ENCODE measurements around the gene WBP2. TPM values are rescaled to one million over a fixed set of nuclear protein-coding genes. Genes with fewer than 3 reads are reported as not detected.
A peak's percentile ranks its signal among the peaks of the same experiment; 100 is the strongest.

WBP2 gene
- total and polyA plus RNA-seq, 9 of the 15 experiments (the other 6 are each of a cell fraction or from before 2014, with no cell fraction given): 2.2 to 74.3 (median 20.0) TPM

DNA sequence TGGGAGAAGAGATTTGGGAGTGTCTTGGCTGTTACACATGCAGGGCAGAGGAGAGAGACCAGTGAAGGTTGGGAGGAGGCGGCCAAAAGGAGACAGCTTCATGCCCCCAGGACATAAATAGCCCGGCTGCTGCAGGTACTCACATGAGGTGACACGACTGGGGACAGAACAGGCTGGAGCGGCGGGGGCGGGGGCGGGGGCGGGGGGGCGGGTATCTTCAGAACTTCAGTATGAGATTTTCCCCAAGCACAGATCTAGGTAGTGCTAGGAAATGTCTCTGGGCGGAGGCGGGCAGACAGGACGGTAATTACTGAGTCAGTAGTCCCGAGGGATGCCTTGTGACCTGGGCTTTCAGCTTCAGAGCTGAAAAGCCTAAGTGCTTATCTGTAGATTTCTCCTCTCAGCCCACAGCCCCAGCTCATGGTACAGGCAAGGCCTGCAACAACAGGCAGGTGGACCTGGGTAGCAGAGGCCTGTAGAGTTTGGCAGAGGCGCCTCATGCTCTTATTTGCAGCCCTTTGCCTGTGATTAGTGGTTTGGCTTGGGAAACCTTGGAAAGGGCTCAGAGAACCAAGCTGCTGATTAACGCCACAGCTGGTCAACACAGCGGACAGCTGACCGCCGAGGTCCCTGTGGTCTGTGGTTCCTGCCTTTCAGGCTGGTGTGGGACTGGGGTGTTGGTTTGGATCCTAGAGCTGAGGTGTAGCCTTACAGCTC, 46.1 kb downstream of the WBP2 start (continued):
- TF ChIP-seq, protein P1, sequence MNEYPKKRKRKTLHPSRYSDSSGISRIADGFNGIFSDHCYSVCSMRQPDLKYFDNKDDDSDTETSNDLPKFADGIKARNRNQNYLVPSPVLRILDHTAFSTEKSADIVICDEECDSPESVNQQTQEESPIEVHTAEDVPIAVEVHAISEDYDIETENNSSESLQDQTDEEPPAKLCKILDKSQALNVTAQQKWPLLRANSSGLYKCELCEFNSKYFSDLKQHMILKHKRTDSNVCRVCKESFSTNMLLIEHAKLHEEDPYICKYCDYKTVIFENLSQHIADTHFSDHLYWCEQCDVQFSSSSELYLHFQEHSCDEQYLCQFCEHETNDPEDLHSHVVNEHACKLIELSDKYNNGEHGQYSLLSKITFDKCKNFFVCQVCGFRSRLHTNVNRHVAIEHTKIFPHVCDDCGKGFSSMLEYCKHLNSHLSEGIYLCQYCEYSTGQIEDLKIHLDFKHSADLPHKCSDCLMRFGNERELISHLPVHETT (CRISPR knock-in tag; conservative IDR thresholded peaks at IDR 0.05 in 1 of 2, IDR thresholded peaks at IDR 0.05 in 1 of 2): no peak
- TF ChIP-seq ZNF282 (CRISPR knock-in tag; IDR thresholded peaks at IDR 0.05): no peak
- TF ChIP-seq ZNF133 (CRISPR knock-in tag; IDR thresholded peaks at IDR 0.05): no peak
- TF ChIP-seq CXXC5 (CRISPR knock-in tag; IDR thresholded peaks at IDR 0.05): no peak
- no peak for TF ChIP-seq NUFIP1 (IDR thresholded peaks at IDR 0.05; ENCODE audit: partially characterized antibody)
- TF ChIP-seq SIX5 (IDR thresholded peaks at IDR 0.05; ENCODE audit: borderline replicate concordance in 1 of 2, insufficient read depth in 1 of 2, low read depth in 1 of 2, low read length in 2 of 2): no peak
- TF ChIP-seq ZNF561 (CRISPR knock-in tag; conservative IDR thresholded peaks at IDR 0.05): no peak
- TF ChIP-seq, protein P2, sequence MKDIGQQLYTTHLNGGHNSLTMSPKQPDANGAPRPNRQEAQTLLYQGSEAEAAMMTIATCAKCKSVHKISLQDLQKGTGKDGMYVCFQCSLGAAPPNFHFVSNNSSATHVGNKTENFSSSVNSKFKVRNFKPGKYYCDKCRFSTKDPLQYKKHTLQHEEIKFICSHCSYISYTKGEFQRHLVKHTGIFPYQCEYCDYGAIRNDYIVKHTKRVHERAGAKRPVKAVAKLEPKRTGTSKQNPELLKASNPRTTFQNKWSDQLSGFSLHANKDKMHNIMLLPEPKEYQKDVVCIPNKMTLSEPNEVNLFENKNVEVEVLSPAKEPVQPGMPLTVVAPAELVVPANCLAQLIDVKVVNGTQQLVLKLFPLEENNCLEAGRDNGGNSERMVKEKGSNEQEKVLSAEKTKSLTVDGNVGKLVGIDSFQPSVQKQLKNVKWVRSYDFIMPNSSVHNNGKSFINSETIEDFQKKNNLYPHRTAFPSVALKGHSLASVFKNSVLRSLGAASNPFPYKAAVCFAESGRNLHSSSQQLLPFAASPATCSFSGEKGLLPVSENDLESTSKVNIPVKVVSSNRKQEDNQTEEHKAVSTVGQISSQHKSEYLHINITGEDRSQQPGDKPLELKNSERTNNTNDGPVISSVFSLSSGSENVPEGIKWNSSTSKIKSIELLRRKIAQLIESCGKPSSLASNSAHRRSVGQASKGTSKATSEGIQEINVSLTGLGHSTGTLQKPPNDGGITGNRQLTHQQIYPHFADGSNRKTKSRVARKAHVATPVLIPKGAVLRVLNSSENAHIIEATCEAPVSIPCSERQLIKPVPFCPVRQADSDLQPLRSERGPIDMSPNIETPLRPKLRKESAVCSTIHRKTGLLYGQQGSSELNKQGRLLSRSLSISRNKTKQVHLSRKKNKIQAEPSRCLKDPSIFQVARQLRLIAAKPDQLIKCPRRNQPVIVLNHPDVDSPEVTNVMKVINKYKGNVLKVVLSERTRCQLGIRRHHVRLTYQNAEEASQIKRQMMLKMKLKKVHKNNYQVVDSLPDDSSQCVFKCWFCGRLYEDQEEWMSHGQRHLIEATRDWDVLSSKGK (CRISPR knock-in tag; IDR thresholded peaks at IDR 0.05): no peak
- TF ChIP-seq ZNF384 (IDR thresholded peaks at IDR 0.05; ENCODE audit: low read depth, low read length): no peak
- TF ChIP-seq KDM5B (IDR thresholded peaks at IDR 0.05; ENCODE audit: insufficient replicate concordance, low read depth, low read length): no peak
- TF ChIP-seq DNMT1 (IDR thresholded peaks at IDR 0.05): no peak
- TF ChIP-seq HDAC3 (IDR thresholded peaks at IDR 0.05; ENCODE audit: borderline replicate concordance, partially characterized antibody): no peak
- TF ChIP-seq PRMT5 (CRISPR knock-in tag; IDR thresholded peaks at IDR 0.05): no peak
- TF ChIP-seq ESRRB (CRISPR knock-in tag; IDR thresholded peaks at IDR 0.05; ENCODE audit: borderline replicate concordance): no peak
- TF ChIP-seq, protein P3, sequence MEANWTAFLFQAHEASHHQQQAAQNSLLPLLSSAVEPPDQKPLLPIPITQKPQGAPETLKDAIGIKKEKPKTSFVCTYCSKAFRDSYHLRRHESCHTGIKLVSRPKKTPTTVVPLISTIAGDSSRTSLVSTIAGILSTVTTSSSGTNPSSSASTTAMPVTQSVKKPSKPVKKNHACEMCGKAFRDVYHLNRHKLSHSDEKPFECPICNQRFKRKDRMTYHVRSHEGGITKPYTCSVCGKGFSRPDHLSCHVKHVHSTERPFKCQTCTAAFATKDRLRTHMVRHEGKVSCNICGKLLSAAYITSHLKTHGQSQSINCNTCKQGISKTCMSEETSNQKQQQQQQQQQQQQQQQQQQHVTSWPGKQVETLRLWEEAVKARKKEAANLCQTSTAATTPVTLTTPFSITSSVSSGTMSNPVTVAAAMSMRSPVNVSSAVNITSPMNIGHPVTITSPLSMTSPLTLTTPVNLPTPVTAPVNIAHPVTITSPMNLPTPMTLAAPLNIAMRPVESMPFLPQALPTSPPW (CRISPR knock-in tag; IDR thresholded peaks at IDR 0.05): peak; percentile 69
- TF ChIP-seq HMG20B (CRISPR knock-in tag; IDR thresholded peaks at IDR 0.05): no peak
- TF ChIP-seq CCAR2 (IDR thresholded peaks at IDR 0.05; ENCODE audit: low read depth, low read length): no peak
- no peak for TF ChIP-seq ZZZ3 (IDR thresholded peaks at IDR 0.05)
- TF ChIP-seq, protein P4, sequence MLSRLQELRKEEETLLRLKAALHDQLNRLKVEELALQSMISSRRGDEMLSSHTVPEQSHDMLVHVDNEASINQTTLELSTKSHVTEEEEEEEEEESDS (CRISPR knock-in tag; IDR thresholded peaks at IDR 0.05): no peak
- TF ChIP-seq HCFC1 (IDR thresholded peaks at IDR 0.05; ENCODE audit: low read depth, low read length): no peak
- TF ChIP-seq PHF8 (IDR thresholded peaks at IDR 0.05; ENCODE audit: borderline replicate concordance, low read length): no peak

Data from K562 (cell line).